GM19238 (cell line): ENCODE measurements around the gene SCAF11.

Experiments used
- DNase-seq: peaks from one replicate; pipeline ENCODE4 v3.0.0; 2011; ENCODE audit warnings: low spot score; ENCODE audit not compliant: insufficient read length

Gene SCAF11

GRCh38 chr12:45980540-45980939 is 9.8 kb downstream of the SCAF11 start:
- no peak for DNase-seq

GRCh38 chr12:45978108-45978507 is 12.3 kb downstream of the SCAF11 start:
- DNase-seq = no peak

GRCh38 chr12:45977620-45978019 is 12.8 kb downstream of the SCAF11 start:
- DNase-seq = no peak

- DNase-seq = no peak
Observed at GRCh38 chr12:45975506-45975905, 14.9 kb downstream of the SCAF11 start.

GRCh38 chr12:45974883-45975282 is 15.5 kb downstream of the SCAF11 start:
- no peak for DNase-seq

- no peak for DNase-seq
Observed at GRCh38 chr12:45974171-45974719, 16.1 kb downstream of the SCAF11 start.

- DNase-seq = no peak
Observed at GRCh38 chr12:45973526-45973925, 16.8 kb downstream of the SCAF11 start.

- DNase-seq = no peak
Observed at GRCh38 chr12:45970391-45970790, 20.0 kb downstream of the SCAF11 start.

GRCh38 chr12:45969084-45969483 is 21.3 kb downstream of the SCAF11 start:
- DNase-seq = no peak

GRCh38 chr12:45966486-45966885 is 23.9 kb downstream of the SCAF11 start:
- no peak for DNase-seq

- no peak for DNase-seq
Observed at GRCh38 chr12:45962553-45963325, 27.6 kb downstream of the SCAF11 start.

GRCh38 chr12:45959728-45960127 is 30.6 kb downstream of the SCAF11 start:
- DNase-seq = no peak

- no peak for DNase-seq
Observed at GRCh38 chr12:45959025-45959424, 31.3 kb downstream of the SCAF11 start.

- DNase-seq = no peak
Observed at GRCh38 chr12:45948546-45948945, 41.8 kb downstream of the SCAF11 start.

GRCh38 chr12:45946435-45946834 is 43.9 kb downstream of the SCAF11 start:
- DNase-seq = no peak

GRCh38 chr12:45944771-45945170 is 45.6 kb downstream of the SCAF11 start:
- no peak for DNase-seq

GRCh38 chr12:45939759-45940158 is 50.6 kb downstream of the SCAF11 start:
- DNase-seq = no peak

- DNase-seq = no peak
Observed at GRCh38 chr12:45938566-45938965, 51.8 kb downstream of the SCAF11 start.

- DNase-seq = no peak
Observed at GRCh38 chr12:45934956-45935355, 55.4 kb downstream of the SCAF11 start.

- DNase-seq = no peak
Observed at GRCh38 chr12:45933504-45933903, 56.9 kb downstream of the SCAF11 start.

- DNase-seq = no peak
Observed at GRCh38 chr12:45930369-45930768, 60.0 kb downstream of the SCAF11 start.

- DNase-seq = no peak
Observed at GRCh38 chr12:45928309-45928708, 62.1 kb downstream of the SCAF11 start.

- no peak for DNase-seq
Observed at GRCh38 chr12:45918818-45919217, 71.6 kb downstream of the SCAF11 start.
